ENCODE measurements around the gene CNOT4. TPM values are rescaled to one million over a fixed set of nuclear protein-coding genes. Genes with fewer than 3 reads are reported as not detected.
A peak's percentile ranks its signal among the peaks of the same experiment; 100 is the strongest.

Gene CNOT4
- total and polyA plus RNA-seq, 10 of the 15 experiments (the other 5 are each of a cell fraction or from before 2014, with no cell fraction given): 9.4 to 29.6 (median 16.6) TPM

- RAD21 ChIA-PET (ENCODE audit: unreplicated experiment): no interaction called here
- Histone ChIP-seq H3K9ac (ENCODE audit: control insufficient read depth, insufficient read depth, low read length) (no peak overlapping the region), H3K27ac (ENCODE audit: control insufficient read depth, insufficient read depth) (no peak overlapping the region), H3K4me2 (ENCODE audit: control insufficient read depth, insufficient read depth) (no peak overlapping the region), H3K4me3 (no peak overlapping the region), H3K79me2 (ENCODE audit: control insufficient read depth, insufficient read depth, low read length) (peaks cover 32% of the 10 kb centered on the region), H3K4me1 (ENCODE audit: control insufficient read depth, insufficient read depth, low read length) (peaks cover 5% of the 10 kb centered on the region; the same call in 1 of the 2 replicates), H3K27me3 (replicated peaks in 1 of 2; ENCODE audit: control insufficient read depth in 2 of 2, insufficient read depth in 2 of 2, low read length in 1 of 2) (no peaks in the 10 kb centered on the region), H2AFZ (ENCODE audit: control insufficient read depth, low read depth, low read length) (no peak overlapping the region), H3K9me3 (replicated peaks; ENCODE audit: control insufficient read depth, insufficient read depth, low read length) (no peaks in the 10 kb centered on the region; the same call in 2 of the 3 replicates), H3K36me3 (ENCODE audit: control insufficient read depth in 2 of 2, insufficient read depth in 2 of 2, low read length in 1 of 2) (peaks cover 0 to 2% of the 10 kb centered on the region in 2 experiments; a peak in 2 of 4 replicates), H4K20me1 (ENCODE audit: control insufficient read depth, insufficient read depth) (no peaks in the 10 kb centered on the region)
- BruUV-seq (replicated peaks): no TSS peak
- in situ Hi-C loops (cut with MboI): no loop called here
- SMC1A ChIA-PET (ENCODE audit: uncharacterized antibody, unreplicated experiment): interaction anchor here (1.7 to 1.8 kb wide), 3 partner anchors 12 to 48 kb away, joined by 3 to 4 read pairs (median 4); no protein-coding TSS in a partner anchor
- POLR2A ChIA-PET: no interaction called here
- DNase-seq (ENCODE audit: low read depth, low spot score): no peak
- no peak for TF ChIP-seq SMARCA5 (IDR thresholded peaks at IDR 0.05)
- TF ChIP-seq MEF2B (IDR thresholded peaks at IDR 0.05; ENCODE audit: partially characterized antibody, poor library complexity, severe bottlenecking): no peak
- no peak for TF ChIP-seq ATF2 (IDR thresholded peaks at IDR 0.05; ENCODE audit: low read length)
- no peak for TF ChIP-seq USF2 (IDR thresholded peaks at IDR 0.05; ENCODE audit: borderline replicate concordance, low read depth, low read length)
- TF ChIP-seq E4F1 (IDR thresholded peaks at IDR 0.05; ENCODE audit: borderline replicate concordance, partially characterized antibody): no peak
- no peak for TF ChIP-seq TBL1XR1 (IDR thresholded peaks at IDR 0.05; ENCODE audit: low read depth, low read length)
- TF ChIP-seq RAD51 (IDR thresholded peaks at IDR 0.05): no peak
- no peak for TF ChIP-seq IRF4 (IDR thresholded peaks at IDR 0.05; ENCODE audit: low read depth, low read length)
- no peak for TF ChIP-seq KAT2A (conservative IDR thresholded peaks at IDR 0.05; ENCODE audit: control insufficient read depth, low read depth, low read length)
- no peak for TF ChIP-seq E2F4 (IDR thresholded peaks at IDR 0.05; ENCODE audit: low read depth, low read length)
- TF ChIP-seq ZNF687 (IDR thresholded peaks at IDR 0.05): no peak
- TF ChIP-seq ZBED1 (IDR thresholded peaks at IDR 0.05; ENCODE audit: borderline replicate concordance): no peak
- TF ChIP-seq STAT1 (conservative IDR thresholded peaks at IDR 0.05): no peak
- no peak for TF ChIP-seq RBBP5 (conservative IDR thresholded peaks at IDR 0.05)
- ATAC-seq: 0 out of 3 replicates have a peak, but pooled peaks have one; percentile 21
- intact Hi-C loops (cut with micrococcal nuclease; ENCODE audit: unreplicated experiment): no loop called here
- CTCF ChIA-PET: no interaction called here
- no peak for FAIRE-seq
- 93% methylated on average over 3 of the region's 3 CpGs for WGBS (ENCODE audit: insufficient coverage, insufficient replicate concordance, low lambda C conversion rate, missing lambda C conversion rate)
Measured at GRCh38 chr7:135447748-135448147, 62.2 kb downstream of the CNOT4 start.

Measured in GM12878 (cell line).